ENCODE results near the gene TSG101.

TSG101 gene

GRCh38 chr11:18493310-18493709 lies 33.4 kb downstream of the TSG101 start:
- DNase-seq (ENCODE audit: low spot score), result no peak

- no peak for DNase-seq (ENCODE audit: low spot score)
Measured at GRCh38 chr11:18492888-18493287, 33.9 kb downstream of the TSG101 start.

DNA sequence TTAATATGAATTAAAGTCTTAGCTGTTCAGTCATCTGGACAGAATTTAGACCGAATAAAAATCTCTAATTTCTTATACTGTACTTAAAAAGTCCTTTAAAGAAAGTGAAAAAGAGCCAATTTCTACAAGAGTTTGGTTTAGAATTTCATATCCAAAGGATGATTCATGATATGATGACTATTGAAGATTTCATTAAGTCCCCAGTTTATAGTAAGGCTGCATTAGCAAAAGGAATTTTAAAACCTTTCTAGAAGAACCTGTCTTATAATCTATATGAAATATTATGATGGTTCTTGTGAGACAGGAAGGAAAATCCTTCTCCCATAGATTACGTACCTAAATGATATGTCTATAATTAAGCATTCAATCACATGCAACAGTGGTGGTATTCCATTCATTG lies 34.8 kb downstream of the TSG101 start:
- DNase-seq (ENCODE audit: low spot score), result no peak

- DNase-seq (ENCODE audit: low spot score), result no peak
Measured at GRCh38 chr11:18490736-18491485, 35.8 kb downstream of the TSG101 start.

DNA sequence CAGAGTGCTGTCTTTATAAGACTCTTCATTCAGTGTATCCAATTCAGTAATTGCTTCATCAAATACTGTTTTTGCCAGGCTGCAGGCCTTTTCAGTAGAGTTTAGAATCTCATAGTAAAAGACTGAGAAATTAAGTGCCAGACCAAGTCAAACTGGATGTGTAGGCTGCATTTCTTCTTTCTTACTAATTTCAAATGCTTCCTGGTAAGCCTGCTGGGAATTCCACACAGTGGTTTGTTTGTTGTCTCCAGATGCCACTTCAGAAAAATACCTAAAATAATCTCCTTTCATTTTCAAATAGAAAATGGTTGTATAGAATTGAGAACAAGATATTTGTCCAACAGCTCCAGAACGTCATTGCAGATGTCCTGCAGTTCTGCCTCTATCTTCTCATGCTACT lies 36.4 kb downstream of the TSG101 start:
- DNase-seq (ENCODE audit: low spot score), result peak; percentile 24

DNA sequence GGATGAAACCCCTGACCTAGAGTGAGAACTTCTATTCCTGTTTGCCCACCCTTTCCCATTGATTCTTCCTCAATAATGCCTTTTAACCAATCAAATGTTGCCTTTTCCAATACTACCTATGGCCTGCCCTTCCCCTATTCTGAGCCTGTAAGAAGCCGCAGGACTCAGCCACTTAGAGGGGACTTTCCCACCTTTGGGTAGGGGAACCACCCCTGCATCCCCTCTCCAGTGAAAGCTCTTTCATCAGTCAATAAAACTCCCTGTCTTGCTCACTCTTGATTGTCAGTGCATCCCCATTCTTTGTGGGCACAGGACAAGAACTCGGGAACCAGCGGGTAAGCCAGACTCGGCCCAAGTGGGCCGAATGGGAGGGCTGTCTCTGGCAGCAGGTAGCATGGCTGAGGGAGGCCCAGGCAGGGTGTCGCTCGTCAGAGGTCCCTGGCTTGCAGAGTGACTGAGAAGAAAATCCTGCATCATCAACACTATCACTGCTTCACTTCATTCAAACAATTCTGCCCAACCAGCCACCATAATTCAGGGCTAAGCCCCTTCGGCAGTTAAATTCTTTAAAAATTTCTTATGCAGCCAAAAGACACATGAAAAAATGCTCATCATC lies 40.7 kb downstream of the TSG101 start:
- DNase-seq (ENCODE audit: low spot score), result no peak

GRCh38 chr11:18479063-18479462 lies 47.7 kb downstream of the TSG101 start:
- DNase-seq (ENCODE audit: low spot score), result no peak

- no peak for DNase-seq (ENCODE audit: low spot score)
Measured at GRCh38 chr11:18472587-18472986, 54.2 kb downstream of the TSG101 start.

DNA sequence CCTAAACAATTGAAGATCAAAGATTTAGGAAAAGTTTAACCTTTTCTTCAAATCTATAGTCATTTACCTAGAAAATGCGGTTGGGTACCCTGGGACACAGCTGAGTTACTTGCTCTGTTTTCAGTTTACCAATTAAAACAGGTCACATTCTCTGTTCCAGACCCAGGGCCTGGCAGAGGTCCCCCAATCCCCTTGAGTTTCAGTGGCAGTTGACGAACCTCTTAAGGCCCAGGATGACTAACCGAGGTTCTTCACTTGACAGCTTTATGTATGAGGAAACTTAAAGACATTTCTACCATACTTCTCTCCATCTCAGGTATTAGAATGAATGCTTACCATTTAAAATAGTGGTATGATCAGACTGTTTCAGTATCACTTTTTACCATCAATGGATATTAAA lies 54.7 kb downstream of the TSG101 start:
- DNase-seq (ENCODE audit: low spot score), result no peak

- no peak for DNase-seq (ENCODE audit: low spot score)
Measured at GRCh38 chr11:18468961-18469360, 57.8 kb downstream of the TSG101 start.

- DNase-seq (ENCODE audit: low spot score), result no peak
Measured at GRCh38 chr11:18468059-18468458, 58.7 kb downstream of the TSG101 start.

GRCh38 chr11:18466402-18466801 lies 60.3 kb downstream of the TSG101 start:
- DNase-seq (ENCODE audit: low spot score), result no peak

- DNase-seq (ENCODE audit: low spot score), result no peak
Measured at GRCh38 chr11:18463439-18463838, 63.3 kb downstream of the TSG101 start.

GRCh38 chr11:18461909-18462308 lies 64.8 kb downstream of the TSG101 start:
- DNase-seq (ENCODE audit: low spot score), result no peak

DNA sequence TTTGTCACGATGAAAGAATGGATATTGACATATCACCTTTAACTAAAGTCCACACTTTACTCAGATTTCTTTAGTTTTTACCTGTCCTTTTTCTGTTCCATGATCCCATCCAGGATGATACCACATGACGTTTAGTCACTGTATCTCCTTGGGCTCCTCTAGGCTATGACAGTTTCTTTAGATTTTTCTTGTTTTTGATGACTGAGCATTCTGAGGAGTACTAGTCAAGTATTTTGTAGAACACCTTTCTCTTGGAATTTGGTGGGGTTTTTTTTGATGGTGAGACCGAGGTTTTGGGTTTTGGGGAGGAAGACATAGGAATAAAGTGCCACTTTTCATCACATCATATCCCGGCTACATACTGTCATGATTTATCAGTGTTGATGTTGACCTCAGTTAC lies 67.1 kb downstream of the TSG101 start:
- no peak for DNase-seq (ENCODE audit: low spot score)

- no peak for DNase-seq (ENCODE audit: low spot score)
Measured at GRCh38 chr11:18457450-18457849, 69.3 kb downstream of the TSG101 start.

GRCh38 chr11:18455686-18456372 lies 70.9 kb downstream of the TSG101 start, which contains the start of gene LDHAL6A:
LDHAL6A (plus strand) TSS chr11:18455856; CDS start chr11:18456681, 825 bp downstream.
- no peak for DNase-seq (ENCODE audit: low spot score)

DNA sequence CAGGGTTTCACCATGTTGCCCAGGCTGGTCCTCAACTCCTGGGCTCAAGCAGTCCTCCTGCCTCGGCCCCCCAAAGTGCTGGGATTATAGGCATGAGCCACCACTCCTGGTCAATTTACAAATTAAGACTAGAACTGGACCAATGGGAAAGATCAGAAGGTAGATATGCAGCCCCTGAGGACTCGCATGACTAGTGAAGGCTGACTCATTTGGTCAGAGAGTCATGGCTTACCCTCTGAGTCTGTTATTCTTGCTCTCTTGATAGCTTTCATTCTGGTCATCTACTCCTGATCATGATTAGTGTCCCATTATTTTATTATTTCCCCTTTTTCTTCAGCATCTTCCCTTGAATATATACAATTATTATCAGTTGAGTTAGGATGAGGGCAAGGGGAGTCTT lies 73.8 kb downstream of the TSG101 start:
- peak; percentile 29 for DNase-seq (ENCODE audit: low spot score)

DNA sequence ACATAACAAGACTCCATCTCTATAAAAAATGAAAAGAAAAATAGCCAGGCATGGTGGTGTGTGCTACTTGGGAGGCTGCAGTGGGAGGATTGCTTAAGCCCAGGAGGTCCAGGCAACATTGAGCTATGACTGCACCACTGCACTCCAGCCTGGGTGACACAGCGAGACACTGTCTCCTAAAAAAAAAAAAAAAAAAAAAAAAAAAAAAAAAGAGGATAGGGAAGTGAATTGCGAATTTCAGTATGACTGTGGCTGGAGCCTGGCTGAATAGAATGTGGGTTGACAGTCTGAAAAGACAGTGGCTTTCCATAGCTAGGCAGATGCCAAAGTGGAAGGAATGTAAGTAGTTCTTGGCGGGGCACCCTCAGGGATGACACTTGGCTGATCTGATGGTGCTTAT lies 77.5 kb downstream of the TSG101 start:
- no peak for DNase-seq (ENCODE audit: low spot score)

DNA sequence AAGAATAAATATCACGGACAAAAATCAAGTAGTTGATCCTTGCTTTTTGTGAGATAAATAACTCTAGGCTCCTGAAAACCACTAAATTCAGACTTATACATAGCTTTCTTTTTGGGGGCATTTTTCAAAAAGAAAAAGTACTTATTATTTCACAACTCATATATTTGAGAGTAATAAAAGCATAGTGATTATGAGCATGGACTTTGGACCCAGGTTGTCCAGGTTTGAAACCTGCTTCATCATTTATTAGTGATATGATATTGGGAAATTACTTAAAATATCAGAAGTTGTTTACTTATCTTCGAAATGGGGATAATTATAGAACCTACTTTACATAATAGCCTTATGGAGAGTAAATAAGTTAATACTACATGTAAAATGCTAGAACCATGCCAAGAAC lies 88.1 kb downstream of the TSG101 start:
- DNase-seq (ENCODE audit: low spot score), result no peak

Measured in GM03348 (cell line).